ENCODE measurements around the gene CDKN1B.
A peak's percentile ranks its signal among the peaks of the same experiment; 100 is the strongest.

The CDKN1B gene

DNA sequence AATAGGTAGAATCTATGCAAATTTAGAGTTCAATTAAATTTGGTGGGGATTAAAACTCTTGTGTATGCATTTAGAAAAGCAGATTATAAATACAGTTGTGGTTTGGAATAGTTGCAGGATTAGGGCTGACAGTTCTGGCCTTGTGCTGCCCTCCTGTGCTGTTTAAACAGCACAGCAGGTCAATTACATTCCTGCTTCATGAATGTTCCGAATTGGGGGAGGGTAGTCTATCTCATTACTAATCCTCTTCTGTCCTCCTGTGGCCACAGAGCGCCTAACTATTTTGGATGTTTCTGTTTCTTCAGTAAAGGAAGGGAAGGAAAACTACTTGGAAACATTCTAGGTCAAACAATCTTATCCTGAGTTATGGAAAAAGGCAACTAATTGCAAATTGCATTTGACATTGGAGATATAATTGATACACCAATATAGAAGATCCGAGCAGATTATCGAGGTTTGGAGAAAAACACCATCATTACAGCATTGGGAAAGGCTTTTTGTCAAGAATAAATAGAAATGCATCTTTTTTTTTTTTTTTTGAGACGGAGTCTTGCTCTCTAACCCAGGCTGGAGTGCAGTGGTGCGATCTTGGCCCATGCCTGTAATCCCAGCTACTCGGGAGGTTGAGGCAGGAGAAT lies 12.5 kb upstream of the CDKN1B start:
- DNase-seq = peak; percentile 70

DNA sequence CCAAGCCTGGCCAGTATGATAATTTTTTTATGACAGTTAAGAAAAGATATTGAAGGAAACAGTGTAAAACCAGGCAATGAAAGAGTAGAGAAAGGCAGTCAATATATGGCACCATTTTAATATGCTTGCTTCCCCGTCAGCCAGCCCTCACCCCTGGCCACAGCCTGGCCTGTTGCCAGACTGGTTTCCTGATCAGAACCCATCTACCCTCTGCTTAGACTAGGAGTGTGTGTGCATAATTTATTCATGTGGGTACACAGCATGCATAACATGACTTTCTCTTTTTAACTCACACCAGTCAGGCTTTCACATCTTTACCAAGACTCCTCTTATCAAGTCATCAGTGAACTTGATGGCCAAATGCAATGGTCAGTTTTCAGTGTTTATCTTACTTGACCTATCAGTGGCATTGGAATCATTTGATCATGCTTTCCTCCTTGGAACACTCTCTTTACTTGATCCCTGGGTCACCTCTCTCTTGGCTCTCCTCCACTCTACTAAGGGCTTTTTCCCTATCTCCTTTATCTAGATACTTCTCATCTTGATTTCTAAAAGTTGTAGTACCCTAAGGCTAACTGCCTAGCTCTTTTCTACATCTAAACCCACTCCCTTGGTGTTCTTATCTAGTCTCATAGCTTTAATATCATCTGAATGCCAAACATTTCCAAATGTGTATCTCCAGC lies 11.2 kb upstream of the CDKN1B start:
- DNase-seq = no peak

DNA sequence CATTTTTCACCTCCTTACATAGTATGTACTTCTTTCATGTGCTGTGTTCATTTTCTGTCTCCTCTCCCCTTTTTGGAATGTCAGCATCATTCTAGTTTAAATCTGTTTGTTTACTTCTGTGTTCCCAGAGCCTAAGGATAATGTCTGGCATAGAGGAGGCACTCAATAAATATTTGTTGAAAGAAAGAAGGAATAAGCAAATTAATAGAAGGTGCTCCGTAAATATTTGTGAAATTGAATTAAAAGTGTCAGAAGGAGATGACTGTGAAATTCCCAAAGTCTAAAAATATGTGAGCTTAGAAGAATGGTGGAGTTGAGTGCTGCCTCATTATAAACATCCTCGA lies 3.3 kb upstream of the CDKN1B start:
- no peak for DNase-seq

DNA sequence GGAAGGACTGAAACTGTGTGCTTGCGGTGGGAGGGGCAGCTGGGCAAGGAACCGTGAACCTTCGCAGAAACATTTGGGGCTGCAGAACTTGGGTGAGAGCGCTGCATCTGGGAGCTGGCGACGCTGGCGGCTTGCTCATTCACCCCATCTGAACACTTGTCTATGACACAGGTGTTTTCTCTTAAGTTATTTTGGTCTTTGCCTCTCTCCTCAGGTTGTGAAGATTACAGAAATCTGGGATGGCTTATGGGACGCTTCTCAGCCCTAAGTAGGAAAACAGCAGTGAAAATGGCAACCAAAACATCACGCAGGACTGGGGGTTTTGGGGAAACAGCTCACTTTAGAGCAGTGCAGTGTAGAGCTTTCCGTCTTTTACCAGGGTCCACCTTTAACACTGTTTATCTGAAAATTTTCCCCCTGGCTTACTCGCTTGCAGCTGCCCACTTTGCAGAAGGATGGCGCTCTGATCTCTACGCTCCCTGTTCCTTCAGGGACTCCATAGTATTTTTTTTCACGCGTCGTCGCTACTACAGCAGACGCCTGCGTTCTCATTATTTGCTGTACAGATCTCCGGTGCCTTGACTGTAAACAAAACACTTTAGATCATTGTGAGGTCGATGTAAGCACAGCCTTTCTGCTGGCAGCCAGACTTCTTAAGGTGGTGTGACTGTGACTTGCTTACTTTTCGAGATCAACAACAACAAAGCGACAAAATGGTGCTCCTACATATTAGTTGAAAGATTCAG lies 2.7 kb upstream of the CDKN1B start:
- DNase-seq = peak; percentile 44

DNA sequence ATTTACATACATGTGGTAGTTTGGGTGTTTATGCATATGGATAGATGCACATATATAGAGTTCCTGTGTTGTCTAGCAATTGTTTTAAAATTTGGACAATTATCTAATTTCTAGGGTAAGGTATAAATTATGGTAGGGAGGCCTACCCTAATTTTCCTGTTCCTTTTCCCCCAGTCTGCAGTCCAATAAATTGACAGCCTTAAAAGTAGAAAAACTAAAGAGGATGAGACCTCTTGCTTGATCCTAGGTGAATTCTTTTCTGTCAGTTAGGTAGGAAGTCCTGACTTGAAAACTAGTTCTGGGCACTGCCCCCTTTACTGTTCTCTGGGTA lies 2.1 kb upstream of the CDKN1B start:
- no peak for DNase-seq

DNA sequence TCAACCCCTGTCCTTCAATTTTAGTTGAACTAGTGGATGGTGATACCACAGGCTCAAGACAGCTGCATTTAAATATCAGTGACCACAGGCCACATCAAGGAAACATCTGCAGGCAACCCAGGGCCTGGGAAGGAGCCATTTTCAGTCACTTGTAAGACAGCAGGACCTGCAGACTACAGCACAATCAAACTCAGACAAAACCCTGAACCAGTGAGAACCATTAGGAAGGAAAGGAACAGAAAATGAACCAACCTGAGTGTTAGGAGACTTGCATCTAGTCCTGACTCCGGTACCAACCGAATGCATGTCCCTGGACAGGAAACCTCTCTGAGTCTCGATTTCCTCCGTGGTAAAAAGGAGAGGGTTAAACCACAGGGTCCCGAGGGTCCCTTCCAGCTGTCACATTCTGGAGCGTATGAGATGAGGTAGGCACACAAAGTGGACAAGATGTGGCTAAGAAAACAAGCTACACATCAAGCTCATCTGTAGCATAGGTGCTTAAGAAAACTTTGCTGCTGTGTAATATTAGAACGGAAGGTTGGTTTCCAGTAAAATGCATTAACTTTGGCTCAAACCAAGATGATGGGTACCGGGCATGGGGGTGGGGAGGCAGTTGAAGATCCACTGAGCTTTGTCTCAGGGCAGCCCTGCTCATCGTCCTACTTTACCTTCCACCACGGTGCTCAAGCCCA lies 1.6 kb upstream of the CDKN1B start:
- DNase-seq = peak; percentile 47

DNA sequence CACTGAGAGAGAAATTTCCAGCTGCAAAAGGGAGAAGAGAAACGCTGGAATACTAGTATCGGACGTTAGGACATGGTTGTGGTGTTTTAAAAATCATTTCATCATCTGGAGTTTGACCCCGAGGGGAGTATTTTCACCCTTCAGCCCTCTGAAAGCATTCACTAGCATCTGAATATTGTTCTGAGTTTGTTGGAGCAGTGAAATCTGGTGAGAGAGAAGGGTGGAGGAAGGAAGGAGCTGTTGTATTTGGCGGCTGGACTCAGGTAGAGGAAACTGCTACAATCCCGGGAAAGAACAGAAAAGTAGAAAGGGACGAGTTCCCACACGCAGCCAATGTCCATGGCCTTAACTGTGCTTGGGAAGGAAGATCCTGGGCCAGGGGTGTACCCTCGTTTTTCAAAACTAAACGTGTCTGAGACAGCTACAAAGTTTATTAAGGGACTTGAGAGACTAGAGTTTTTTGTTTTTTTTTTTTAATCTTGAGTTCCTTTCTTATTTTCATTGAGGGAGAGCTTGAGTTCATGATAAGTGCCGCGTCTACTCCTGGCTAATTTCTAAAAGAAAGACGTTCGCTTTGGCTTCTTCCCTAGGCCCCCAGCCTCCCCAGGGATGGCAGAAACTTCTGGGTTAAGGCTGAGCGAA lies 896 bp upstream of the CDKN1B start:
- no peak for DNase-seq

DNA sequence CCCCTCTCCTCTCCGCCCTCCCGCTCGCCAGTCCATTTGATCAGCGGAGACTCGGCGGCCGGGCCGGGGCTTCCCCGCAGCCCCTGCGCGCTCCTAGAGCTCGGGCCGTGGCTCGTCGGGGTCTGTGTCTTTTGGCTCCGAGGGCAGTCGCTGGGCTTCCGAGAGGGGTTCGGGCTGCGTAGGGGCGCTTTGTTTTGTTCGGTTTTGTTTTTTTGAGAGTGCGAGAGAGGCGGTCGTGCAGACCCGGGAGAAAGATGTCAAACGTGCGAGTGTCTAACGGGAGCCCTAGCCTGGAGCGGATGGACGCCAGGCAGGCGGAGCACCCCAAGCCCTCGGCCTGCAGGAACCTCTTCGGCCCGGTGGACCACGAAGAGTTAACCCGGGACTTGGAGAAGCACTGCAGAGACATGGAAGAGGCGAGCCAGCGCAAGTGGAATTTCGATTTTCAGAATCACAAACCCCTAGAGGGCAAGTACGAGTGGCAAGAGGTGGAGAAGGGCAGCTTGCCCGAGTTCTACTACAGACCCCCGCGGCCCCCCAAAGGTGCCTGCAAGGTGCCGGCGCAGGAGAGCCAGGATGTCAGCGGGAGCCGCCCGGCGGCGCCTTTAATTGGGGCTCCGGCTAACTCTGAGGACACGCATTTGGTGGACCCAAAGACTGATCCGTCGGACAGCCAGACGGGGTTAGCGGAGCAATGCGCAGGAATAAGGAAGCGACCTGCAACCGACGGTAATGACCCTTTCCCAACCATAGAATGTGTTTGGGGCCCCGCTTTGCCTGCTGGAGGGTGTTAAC lies 615 bp downstream of the CDKN1B start:
- peak; percentile 46 for DNase-seq

DNA sequence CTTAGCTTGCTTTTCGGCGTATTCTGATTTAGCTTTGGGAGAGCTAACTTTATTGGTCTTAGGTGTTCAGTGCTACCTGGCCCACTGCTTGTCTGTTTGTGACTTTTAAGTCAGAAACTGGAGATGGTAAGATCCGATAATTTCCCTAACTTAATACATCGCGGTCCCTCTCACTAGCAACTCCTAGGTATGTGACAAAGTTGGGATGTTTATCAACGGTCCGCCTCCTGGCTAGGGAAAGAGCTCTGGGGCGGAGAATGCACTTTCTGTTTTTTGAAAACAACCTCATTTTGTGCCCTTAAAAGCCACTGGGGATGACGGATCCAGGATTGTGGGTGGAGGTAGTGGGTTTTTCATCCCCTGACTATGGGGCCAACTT lies 1.2 kb downstream of the CDKN1B start:
- DNase-seq = no peak

DNA sequence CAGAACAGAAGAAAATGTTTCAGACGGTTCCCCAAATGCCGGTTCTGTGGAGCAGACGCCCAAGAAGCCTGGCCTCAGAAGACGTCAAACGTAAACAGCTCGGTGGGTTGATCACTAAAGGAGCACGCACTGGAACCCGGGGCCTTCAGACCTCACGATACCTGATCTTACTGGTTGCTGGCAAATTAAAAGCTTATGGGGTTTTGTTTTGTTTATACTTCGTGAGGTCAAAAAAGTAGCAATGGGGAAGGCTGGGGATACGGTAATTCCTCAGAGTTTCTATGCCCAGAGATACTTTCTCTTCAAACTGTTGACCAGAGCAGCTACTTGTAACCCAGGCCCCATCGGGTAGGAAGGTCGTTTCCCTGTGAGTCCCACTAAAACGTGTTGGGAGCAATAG lies 1.7 kb downstream of the CDKN1B start:
- no peak for DNase-seq

DNA sequence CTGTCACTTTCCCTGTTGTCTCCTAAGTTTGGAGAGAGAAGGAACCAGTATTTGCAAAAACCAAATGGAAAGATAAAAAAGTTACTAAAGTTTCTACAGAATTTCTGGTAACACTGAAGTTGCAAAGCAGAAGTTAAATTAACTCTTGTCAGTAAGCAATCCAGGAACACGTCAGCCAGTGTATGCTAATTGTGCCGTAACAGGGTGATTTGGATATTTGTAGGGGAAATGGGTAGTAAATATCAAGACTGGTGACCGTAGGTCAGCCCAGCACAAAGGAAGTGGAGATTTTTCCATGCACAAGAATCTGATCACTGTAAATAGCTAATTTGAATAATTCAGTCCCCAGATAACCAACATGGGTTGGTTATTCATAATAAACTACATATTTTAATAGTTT lies 2.3 kb downstream of the CDKN1B start:
- no peak for DNase-seq

DNA sequence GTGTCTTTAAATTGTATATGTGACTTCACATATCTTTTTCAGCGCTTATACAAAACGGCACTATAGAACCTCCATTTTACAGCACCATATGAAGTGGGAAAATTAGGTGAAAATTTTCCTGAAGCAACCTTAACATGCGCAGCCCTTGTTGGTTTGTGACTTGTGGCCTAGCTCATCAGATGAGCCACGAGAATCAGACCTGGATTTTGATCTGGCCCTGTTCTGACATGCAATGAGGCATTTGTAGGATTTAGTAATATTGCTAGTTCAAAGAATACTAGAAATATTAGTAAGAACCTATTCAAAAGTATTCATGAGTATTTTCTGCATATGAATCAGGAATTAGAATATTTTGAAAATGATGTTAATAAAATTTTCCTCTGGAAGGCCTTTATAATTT lies 2.9 kb downstream of the CDKN1B start:
- no peak for DNase-seq

DNA sequence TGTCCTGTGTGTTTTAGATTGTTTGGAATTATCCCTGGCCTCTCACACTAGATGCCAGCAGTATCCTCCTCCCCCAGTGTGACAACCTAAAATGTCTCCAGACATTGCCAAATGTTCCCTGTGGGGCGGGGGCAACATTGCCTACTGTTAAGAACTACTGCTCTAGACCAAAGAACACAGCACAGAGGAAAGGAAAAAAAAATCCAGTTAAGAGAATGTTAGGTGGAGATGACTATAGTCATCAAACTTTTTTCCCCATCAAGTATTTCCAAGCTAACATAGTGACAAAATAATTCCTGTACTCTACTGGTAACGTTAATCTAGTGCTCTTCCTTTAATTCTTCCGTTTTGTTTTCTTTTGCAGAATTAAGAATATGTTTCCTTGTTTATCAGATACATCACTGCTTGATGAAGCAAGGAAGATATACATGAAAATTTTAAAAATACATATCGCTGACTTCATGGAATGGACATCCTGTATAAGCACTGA lies 3.5 kb downstream of the CDKN1B start:
- DNase-seq = no peak

DNA sequence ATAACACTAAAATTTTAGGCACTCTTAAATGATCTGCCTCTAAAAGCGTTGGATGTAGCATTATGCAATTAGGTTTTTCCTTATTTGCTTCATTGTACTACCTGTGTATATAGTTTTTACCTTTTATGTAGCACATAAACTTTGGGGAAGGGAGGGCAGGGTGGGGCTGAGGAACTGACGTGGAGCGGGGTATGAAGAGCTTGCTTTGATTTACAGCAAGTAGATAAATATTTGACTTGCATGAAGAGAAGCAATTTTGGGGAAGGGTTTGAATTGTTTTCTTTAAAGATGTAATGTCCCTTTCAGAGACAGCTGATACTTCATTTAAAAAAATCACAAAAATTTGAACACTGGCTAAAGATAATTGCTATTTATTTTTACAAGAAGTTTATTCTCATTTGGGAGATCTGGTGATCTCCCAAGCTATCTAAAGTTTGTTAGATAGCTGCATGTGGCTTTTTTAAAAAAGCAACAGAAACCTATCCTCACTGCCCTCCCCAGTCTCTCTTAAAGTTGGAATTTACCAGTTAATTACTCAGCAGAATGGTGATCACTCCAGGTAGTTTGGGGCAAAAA lies 4.1 kb downstream of the CDKN1B start:
- DNase-seq = no peak

DNA sequence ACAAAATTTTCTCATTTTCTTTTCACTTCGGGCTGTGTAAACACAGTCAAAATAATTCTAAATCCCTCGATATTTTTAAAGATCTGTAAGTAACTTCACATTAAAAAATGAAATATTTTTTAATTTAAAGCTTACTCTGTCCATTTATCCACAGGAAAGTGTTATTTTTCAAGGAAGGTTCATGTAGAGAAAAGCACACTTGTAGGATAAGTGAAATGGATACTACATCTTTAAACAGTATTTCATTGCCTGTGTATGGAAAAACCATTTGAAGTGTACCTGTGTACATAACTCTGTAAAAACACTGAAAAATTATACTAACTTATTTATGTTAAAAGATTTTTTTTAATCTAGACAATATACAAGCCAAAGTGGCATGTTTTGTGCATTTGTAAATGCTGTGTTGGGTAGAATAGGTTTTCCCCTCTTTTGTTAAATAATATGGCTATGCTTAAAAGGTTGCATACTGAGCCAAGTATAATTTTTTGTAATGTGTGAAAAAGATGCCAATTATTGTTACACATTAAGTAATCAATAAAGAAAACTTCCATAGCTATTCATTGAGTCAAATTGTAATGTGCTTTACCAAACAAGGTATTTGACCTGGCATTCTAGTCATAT lies 4.8 kb downstream of the CDKN1B start:
- DNase-seq = no peak

DNA sequence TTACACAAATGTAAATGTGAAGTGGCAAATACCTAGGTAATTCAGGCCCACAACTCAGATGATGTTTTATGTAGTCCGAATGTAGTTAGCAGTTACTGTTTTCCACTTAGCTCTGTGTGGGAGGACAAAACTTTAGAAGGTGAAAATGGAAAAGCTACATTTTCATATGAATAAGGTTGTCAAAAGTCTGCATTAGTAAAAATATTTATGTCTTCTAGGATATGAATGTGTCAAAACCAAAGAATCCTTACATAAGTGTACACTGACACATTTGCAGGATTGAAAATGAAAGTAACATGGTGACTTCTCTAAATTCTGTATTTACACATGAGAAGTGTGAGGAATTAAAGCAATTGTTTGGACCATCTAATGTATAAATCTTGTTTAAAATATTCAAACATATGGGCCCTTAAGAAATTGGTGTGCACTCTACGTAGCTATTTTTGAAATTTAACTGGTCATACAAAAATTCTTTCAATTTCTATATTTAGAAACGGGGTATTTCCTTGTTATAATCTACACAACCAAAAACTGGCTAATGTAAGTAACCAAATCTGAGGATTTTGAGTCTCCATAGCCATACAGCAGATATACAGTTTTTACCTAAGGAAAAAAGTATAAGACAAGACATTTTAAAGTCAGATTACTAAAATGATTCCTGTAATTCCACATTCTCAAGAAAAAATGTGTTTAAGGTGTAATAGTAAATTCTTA lies 5.4 kb downstream of the CDKN1B start:
- DNase-seq = no peak

DNA sequence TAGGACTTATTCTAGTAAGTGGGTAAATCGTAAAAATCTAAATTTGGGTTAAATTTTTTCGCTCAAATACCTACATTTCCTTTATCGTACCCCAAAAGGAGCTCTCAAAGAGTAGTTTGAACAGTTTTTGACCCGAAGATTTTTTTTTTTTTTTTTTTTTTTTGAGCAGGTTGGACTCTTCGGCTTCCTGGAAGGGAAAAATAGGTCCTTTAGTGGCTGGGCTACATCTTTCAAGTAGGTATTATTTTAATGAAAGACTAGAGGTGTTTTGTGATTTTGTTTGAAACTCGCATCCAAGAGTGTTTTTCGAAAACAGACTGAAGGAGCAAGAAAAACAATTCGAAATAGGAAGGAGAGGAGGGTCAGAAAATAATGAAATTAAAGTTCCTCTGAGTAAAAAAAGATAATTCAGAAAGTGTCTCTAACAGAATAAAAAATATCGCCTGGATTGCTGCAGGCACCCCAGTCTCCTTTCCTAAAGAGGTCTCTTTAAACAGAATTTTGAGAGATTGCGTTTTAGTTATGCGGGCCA lies 6.0 kb downstream of the CDKN1B start:
- DNase-seq = no peak

DNA sequence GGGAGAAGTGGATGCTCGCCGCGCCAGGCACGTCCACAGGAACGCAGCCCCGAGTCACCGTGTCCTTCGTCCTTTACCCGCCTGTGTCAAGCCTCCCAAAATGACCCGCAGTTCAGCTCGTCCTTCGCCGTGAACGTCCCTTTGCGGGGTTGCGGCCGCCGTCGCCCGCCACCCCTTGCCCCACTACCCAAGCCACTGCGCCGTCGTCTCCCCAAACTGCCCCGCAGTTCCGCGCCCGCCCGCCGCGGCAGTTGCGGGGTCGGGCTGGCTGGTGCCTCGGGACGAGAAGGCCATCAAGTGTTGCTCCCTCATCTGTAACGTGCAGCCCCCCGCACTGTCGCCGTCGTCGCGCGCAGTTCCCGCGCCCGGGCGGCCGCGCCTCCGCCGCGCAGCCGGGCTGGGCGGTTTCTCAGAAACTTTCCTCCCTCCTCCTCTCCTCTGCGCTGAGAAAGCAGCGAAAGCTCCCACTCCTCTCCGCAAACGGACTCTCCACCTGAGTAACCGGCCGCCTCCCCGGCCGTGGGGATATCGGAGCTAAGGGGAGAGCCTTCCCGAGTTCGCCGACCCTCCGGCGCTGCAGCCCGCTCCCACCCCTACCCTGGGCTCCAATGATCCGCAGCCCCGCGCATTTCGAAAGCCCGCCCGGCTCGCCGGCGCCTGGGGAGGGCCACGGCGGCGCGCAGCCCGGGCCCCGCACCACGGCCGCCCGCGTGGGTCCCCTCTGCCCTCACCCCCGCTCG lies 6.7 kb downstream of the CDKN1B start:
- DNase-seq = peak; percentile 63

DNA sequence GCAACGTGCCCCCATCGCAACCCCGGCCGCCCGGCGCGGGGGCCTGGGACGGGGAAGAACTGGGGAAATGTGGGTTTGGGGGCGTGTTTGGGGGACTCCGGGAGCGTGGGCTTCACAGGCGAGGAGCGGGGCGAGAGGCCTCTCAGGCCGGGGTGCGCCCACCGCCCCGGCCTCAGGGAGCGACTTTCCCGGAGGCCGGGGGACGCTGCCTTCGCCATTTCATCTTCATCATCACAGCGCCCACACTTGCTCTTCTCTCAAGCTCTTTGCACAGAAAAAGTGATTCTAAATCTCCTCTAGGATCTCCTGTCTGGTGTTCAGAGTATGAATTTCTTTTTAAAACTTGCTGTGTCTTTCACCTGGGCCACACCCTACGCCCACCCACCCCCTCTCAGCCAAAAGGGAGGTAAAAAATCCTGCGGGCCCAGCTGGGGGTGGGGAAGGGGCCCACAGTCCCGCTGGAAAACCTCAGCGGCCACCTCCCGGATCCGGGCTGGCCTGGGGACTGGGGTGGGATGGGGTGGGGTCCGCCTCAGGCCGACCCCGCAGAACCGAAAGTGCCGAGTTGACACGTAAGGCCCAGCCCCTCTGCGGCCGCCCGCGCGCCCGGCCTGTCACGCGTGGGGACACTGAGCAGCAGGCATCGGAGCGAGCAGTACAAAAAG lies 7.4 kb downstream of the CDKN1B start:
- no peak for DNase-seq
